PFSK-1 (cell line): ENCODE results near the gene BMP2K.

Experiments used
- FOXP2 ChIP-seq: optimal IDR thresholded peaks from 2 replicates; pipeline ENCODE3; 2011; ENCODE audit warnings: borderline replicate concordance, control low read depth, inconsistent platforms; ENCODE audit not compliant: insufficient read depth; ENCODE audit errors: extremely low read length, extremely low read depth
- POLR2AphosphoS5 ChIP-seq: IDR thresholded peaks from 2 replicates; pipeline ENCODE4 v1.6.1; 2012; ENCODE audit warnings: low read depth, mild to moderate bottlenecking, control low read depth, low read length, moderate library complexity
- REST ChIP-seq, 2 experiments: IDR thresholded peaks; 2 replicates each; pipeline versions ENCODE4 v1.6.1 to v1.8.0; 2011 to 2012; ENCODE audit warnings: low read depth in 2 of 2, low read length in 2 of 2, control low read depth in 1 of 2, inconsistent platforms in 1 of 2, mild to moderate bottlenecking in 1 of 2, moderate library complexity in 1 of 2; ENCODE audit not compliant: insufficient read depth in 1 of 2
- SIN3A ChIP-seq: IDR thresholded peaks from 2 replicates; pipeline ENCODE4 v1.6.1; 2012; ENCODE audit warnings: mild to moderate bottlenecking, low read length, moderate library complexity, borderline replicate concordance; ENCODE audit not compliant: insufficient read depth
- TAF1 ChIP-seq: IDR thresholded peaks from 2 replicates; pipeline ENCODE4 v1.6.1; 2012; ENCODE audit warnings: low read length, control low read depth, borderline replicate concordance; ENCODE audit not compliant: insufficient read depth

BMP2K gene

GRCh38 chr4:78910612-78911011 is 134.5 kb downstream of the BMP2K start:
- TF ChIP-seq POLR2AphosphoS5, result no peak
- TF ChIP-seq REST (IDR thresholded peaks at IDR 0.05; ENCODE audit: insufficient read depth in 1 of 2, low read depth in 2 of 2, low read length in 2 of 2), result no peak
- TF ChIP-seq FOXP2, result no peak
- TF ChIP-seq TAF1, result no peak
- no peak for TF ChIP-seq SIN3A

- TF ChIP-seq REST (IDR thresholded peaks at IDR 0.05; ENCODE audit: insufficient read depth in 1 of 2, low read depth in 2 of 2, low read length in 2 of 2) (no peak), SIN3A (no peak), FOXP2 (no peak), POLR2AphosphoS5 (no peak), TAF1 (no peak)
Observed at GRCh38 chr4:78922207-78922606, 146.1 kb downstream of the BMP2K start.

GRCh38 chr4:78923464-78924312 is 147.5 kb downstream of the BMP2K start:
- no peak for TF ChIP-seq SIN3A
- no peak for TF ChIP-seq POLR2AphosphoS5
- no peak for TF ChIP-seq FOXP2

- TF ChIP-seq REST (IDR thresholded peaks at IDR 0.05; ENCODE audit: insufficient read depth in 1 of 2, low read depth in 2 of 2, low read length in 2 of 2), result no peak
- TF ChIP-seq TAF1, result no peak
- TF ChIP-seq FOXP2, result no peak
- TF ChIP-seq POLR2AphosphoS5, result no peak
- no peak for TF ChIP-seq SIN3A
Observed at GRCh38 chr4:78926826-78927225, 150.7 kb downstream of the BMP2K start.

- TF ChIP-seq POLR2AphosphoS5 (no peak), TAF1 (no peak), FOXP2 (no peak), REST (IDR thresholded peaks at IDR 0.05; ENCODE audit: insufficient read depth in 1 of 2, low read depth in 2 of 2, low read length in 2 of 2) (no peak), SIN3A (no peak)
Observed at GRCh38 chr4:78928835-78929234, 152.7 kb downstream of the BMP2K start.
